GM12892 (cell line): ENCODE data around the gene ASCC3.

Experiments
- POLR2A ChIP-seq: IDR thresholded peaks from 2 replicates; pipeline ENCODE4 v1.6.1; 2011; ENCODE audit warnings: low read depth, low read length, control low read depth
- POLR2AphosphoS5 ChIP-seq: IDR thresholded peaks from 2 replicates; pipeline ENCODE4 v1.6.1; 2011; ENCODE audit warnings: low read depth, low read length, control low read depth
- TAF1 ChIP-seq: IDR thresholded peaks from 2 replicates; pipeline ENCODE4 v1.6.1; 2011; ENCODE audit warnings: low read depth, mild to moderate bottlenecking, control low read depth, low read length, borderline replicate concordance

DNA sequence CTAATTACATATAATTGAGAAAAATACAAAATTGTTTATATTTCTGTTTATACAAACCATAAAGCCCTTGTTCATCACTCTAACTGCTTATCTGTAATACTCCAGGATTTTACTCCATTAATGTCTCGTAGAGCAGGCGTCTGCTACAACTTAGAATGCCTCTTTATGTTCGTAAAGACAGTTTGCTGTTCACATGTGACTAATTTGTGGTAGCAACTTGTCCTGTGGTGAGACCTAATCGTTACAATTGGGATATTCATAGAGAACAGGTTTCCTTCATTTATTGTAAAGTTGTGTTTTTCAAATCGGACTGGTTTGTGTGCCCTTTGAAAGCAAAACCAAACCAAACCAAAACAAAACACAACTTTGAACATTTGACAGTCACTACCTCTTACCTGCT is 149.7 kb downstream of the ASCC3 start:
- TF ChIP-seq POLR2AphosphoS5 (no peak), POLR2A (no peak), TAF1 (no peak)
